Measurements from ENCODE around the gene MAML2.

The MAML2 gene

DNA sequence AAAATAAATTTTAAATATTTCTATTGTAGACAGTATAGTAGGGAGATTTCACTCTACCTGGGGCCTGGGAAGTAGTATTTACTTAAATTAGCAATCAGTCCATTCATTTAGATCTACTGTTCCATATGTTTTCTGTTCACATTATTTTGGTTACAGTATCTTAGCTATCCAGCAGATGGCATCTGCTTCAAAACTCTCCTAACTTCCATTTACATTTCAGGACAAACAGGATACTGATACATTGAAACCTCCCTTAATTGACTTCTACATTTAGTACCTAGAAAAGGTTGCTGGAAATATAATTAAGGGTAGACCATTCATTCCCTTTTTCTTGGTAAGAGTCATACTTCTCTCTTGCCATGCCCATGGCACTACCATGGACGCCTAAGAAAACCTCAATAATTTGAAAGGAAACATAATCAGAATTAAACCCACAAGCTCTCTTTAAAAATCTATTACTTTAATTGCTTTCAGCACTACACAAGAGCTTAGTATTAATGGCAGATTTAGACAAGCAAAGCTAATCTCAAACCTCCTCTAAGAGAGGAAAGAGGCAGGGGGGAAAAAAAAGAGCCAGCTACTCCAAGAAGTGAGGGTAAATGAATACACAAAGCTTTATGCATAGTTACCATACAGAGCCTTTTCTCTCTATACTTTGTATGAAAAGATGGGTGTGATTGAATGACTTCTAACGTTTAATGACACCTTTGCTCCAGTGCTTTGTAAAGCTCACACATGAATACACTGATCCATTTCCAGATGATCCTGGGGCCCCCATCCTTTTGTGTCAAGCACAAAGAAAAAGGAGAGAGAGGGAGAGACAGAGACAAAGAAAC lies 287.9 kb downstream of the MAML2 start:
- no peak for DNase-seq

DNA sequence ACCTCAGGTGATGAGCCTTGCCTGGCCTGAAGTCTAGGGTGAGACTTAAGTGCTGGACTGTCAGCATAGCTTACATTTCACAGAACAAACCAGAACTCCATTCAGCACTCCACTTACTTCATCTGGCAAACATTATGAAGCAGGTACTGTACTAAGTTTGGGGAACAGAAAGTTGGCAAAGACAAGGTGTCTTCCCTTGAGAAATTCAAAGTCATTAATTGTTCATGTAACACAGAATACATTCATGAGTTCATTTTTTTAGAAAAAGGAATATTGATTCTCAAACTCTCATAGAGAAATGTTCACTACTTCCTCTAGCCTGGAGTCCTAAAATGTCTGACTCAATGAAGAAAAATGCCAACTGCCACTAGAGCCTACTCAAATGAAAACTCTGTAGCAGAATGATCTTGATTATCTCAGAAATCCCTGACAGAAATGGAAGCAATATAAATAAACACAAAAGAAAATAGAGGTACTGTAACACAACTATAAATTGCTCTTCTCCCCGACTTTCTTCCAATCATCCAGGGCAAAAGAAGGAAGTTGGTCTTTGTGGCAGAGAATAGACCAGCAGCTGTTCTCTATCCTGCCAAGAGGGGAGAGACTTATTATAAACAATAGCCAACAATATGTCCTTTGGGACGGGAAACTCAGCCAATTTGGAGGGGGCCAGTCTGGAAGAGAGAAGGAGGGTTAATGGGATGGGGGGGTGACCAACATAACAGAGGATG lies 289.9 kb downstream of the MAML2 start:
- DNase-seq: no peak

DNA sequence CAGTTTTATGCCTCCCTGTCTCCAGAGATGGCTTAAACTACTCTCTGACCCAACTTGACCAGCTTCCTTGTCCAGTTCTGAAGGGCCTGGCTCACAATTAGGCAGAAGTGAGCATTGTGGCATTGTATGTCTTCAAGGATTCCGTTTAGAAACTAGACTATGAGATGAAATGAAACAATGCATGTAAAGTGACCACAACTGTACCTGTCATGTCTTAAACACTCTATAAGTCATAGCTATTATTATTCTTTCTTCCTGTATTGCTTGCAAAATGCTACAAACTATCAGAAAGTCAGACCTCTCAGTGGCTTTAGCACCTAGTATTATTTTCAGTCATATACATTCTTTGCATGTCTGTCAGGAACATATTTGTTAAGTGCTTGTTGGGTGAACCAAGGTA lies 291.2 kb downstream of the MAML2 start:
- DNase-seq: no peak

- no peak for DNase-seq
Observed at GRCh38 chr11:96050435-96051182, 292.4 kb downstream of the MAML2 start.

- no peak for DNase-seq
Observed at GRCh38 chr11:96049426-96049825, 293.6 kb downstream of the MAML2 start.

DNA sequence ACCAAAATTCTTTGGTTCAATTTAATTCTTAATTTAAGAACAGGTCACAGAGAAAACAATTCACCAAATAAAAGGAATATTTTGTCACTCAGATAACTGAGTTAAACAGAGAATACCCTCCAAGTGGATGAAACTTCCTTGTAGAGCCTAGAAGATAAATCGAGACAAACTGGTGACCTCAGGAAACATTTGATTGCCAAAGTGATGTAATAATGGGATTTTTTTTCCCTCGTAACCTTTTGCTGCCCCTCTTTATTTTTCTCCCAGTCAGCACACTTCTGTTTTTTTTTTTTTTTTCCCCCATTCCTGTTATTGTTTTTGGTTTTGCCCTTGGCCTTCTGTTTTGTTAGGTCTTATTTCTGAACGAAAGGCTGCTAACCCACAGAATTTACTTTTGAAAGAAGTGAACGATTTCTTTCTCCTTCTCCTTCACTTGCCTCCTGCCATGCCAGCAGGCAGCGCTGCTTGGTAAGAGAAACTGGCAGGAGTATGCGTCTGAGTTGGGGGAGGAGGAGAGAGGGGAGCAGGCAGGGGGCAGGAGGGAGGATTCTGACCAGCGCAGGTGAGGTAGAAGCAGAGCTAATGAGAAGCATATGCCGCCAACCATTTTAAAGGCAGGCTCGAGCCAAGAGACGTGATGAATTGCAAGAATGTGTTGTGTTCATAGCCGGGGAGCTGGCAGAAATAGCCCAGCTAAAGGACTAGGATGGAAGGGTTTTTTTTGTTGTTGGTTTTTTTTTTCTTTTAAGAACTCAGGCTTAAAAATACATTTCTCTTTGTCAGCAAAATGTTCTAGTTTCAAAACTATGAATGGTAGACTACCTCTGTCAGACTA lies 297.2 kb downstream of the MAML2 start:
- no peak for DNase-seq

DNA sequence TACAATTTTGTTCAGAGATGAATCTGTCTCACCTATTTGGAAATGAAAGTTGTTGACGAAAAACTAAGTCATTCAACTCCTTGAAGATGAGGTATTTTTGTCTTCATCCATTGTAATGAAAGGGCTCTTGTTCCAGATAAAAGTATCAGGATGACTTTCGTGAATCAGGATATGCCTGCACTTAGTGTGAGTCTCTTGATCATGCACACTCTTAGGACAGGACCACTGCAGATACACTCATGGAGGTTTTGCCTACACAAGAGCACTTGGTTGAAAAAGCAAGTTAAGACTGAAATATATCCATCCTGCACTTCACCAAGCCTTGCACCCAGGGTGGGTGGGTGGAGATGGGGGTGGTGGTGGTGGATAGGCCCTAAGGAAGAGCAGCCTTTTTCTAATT lies 298.2 kb downstream of the MAML2 start:
- no peak for DNase-seq

DNA sequence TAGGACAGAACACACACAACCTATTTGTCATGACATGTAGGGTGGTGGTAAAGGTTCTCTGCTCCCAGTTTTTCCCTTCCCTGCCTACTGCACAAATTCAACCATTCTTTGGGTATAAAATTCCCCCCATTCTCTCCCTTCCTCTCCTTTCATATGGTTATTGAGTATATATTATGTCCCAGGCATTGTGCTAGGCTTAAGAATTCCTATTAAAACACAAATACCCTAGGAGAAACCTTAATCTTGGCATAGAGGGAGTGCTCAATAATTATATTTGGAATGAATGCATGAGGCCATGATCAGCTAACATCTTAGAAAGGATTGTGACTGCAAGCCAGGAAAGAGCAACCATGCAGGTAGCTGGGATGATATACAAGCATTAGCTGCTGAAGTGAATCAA lies 298.7 kb downstream of the MAML2 start:
- no peak for DNase-seq

DNA sequence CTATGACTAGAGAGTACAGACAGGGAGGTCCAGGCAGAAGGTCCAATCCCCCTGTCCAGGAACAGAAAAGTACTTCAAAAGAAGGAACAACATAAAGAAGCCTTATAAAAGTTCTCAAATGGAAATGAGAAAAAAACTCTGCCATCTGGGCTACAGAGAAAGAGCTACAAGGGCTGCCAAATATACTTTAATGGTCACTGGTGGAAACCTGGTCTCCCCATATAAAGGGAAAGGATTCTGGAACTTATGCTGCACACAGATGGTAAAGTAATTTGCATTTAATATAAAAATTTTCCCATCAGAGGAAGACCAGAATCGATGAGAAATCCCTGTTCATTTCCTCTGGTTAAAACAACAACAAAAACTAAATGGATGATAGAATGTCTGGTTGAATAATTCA lies 299.7 kb downstream of the MAML2 start:
- no peak for DNase-seq

GRCh38 chr11:96038046-96038445 lies 304.9 kb downstream of the MAML2 start:
- DNase-seq: no peak

DNA sequence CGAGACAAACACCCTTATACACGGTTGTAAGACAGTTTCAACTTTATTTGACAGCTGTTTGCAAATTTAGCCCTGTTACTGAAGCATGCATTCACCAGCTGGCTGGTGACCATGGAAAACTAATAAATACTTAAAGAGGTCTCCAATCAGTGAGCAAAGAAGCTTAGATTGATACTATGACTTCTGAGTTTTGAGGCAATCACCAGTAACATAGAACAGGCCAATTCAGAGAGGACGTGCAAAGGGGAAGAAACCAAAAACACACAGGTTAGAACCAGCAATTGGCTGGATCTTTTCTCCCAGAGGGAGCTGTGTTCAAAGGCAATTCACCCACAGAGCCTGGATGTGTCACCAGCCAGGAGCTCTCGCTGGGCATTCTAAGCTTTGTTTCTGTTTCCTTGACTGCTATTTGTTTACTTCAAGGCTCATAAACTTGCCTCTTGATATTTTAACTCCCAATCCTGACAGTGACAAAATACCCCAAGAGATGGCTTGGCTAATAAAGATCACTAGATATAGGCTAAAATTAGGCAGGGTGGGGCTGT lies 305.5 kb downstream of the MAML2 start:
- DNase-seq: no peak

DNA sequence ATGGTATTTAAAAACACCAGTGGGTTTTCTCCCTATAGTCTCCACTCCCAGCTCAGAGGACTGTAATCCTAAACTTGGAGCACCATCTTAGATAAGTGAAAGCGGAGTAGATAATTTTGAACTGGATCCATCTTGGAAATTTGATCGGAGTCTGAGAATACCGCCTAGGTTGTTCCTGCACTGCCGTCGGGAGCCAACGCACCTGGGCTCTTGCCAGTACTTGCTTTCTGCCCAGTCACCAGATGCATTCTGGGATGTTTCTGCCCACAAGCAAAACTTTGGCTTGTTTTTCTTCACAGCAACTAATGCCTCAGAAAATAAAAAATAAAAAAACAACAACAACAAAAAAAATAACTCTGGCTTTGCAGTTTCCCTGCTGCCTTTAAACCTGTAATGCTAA lies 306.1 kb downstream of the MAML2 start:
- DNase-seq: no peak

DNA sequence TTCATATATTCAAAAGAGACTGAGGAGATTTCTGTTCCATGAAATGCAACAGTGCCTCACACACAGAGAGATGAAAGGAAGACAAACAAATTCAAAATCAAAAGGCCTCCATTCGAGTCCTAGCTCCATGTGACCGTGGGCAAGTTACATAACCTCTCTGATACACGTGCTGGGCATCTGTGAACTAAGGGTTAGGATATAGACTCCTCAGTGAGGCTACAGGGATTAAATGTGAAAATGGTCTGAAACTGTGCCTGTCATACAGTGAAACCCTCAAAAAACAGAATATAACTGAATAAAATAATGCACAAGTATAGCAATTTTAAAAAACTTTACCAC lies 307.3 kb downstream of the MAML2 start:
- DNase-seq: no peak

- no peak for DNase-seq
Observed at GRCh38 chr11:96035031-96035739, 307.8 kb downstream of the MAML2 start.

- DNase-seq: no peak
Observed at GRCh38 chr11:96033599-96033998, 309.4 kb downstream of the MAML2 start.

DNA sequence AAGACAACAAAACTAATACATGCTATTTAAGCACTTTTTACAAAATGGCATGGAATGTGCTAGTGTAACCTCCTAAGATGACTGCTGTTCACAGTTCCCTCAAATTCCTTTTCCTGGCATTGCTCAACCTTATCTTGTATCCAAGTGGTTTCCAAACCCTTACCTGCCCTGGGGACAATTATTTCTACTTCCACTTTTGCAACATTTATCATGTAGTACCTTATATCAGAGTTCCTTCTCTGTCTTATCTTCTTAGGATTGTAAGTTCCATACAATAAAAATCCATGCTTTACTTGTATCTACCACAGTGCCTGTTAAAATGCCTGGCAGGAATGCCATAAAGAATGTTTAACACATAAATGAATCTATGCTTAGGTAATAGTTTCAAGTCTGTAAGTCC lies 309.9 kb downstream of the MAML2 start:
- no peak for DNase-seq

DNA sequence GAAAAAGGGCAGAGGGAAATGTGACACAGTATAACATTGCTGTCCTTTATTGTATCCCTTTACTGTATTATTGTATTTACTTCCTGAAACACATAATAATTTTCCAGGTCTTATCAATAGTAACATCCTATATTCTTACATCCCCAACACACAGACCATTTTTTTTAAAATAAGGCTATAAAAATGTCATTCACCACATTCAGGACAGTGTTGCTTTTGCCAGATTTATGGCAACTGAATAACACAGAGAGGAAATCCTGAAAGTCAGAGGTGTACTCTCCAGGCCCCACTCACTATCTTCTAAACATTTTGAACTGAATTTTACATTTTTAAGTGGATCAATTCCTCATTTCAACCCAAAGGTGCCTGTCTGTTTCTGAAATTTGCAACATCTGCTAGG lies 314.2 kb downstream of the MAML2 start:
- no peak for DNase-seq

DNA sequence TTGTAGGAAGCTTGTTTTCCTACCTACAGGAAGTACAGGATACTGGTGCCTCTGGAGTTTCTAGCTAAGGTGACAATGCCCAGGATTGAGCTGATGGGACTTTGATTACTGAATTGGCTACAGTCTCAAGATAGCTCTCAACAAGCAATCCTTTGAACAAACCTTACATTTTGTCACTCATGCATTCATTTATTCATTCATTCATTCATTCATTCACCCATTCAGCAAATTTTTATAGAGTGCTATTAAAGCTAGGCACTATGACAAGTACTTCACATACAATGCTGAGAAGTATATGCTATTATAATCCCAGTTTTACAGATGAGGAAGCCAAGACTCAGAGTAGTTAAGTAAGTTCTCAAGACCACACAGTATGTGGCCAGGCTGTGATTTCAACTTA lies 316.0 kb downstream of the MAML2 start:
- DNase-seq: no peak

GRCh38 chr11:96026310-96026709 lies 316.7 kb downstream of the MAML2 start:
- no peak for DNase-seq

DNA sequence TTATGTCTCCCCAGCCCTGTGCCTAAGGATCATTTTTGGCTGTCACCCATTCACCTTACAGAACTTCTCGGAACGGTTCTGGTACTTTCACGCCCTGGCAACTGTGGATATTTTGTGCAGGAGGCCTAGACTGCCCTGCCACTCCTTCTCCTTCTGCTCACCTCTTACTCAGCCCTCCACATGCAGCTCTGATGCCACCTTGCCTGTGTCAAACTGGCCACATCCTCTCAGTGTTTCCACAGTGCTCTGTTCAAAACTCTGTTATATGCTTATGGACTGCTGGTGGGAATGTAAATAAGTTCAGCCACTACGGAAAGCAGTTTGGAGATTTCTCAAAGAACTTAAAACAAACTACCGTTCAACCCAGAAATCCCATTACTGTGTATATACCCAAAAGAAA lies 318.3 kb downstream of the MAML2 start:
- DNase-seq: no peak

GRCh38 chr11:96023275-96023674 lies 319.7 kb downstream of the MAML2 start:
- no peak for DNase-seq

Data from stimulated activated CD4-positive, alpha-beta T cell treated with anti-CD3 and anti-CD28 coated beads, Interleukin-2, amount 100 ng/mL, for 24 hours (primary cell).